Vagina (tissue), 2 donors: ENCODE results near the gene PARP4. TPM values are rescaled to one million over a fixed set of nuclear protein-coding genes. Genes with fewer than 3 reads are reported as not detected.
"Not testable (repeated sequence)": the region's sequence is repeated elsewhere in the genome, so short reads cannot be mapped to it uniquely, and the experiment has no call there.

Experiments used
- DNase-seq, 2 donors: peaks; one replicate each; pipeline ENCODE4 v3.0.0-alpha.2; 2017; ENCODE audit errors: extremely low spot score in 2 of 2
- H3K27ac ChIP-seq: fragments of 200-600 bp; sonication (generic); one replicate; pipeline ENCODE4 v1.5.1; 2019
- H3K27me3 ChIP-seq: fragments of 200-600 bp; sonication (generic); one replicate; pipeline ENCODE4 v1.5.1; 2019
- H3K36me3 ChIP-seq, 2 donors: fragments of 200-600 bp; sonication (generic); one replicate each; pipeline ENCODE4 v1.5.1; 2017 to 2019
- H3K4me1 ChIP-seq: fragments of 200-600 bp; sonication (generic); one replicate; pipeline ENCODE4 v1.5.1; 2019
- H3K4me3 ChIP-seq, 2 donors: fragments of 200-600 bp; sonication (generic); 1 replicate in 1 of 2; 2 replicates in 1 of 2; pipeline ENCODE4 v1.5.1; 2016 to 2019
- H3K9me3 ChIP-seq: fragments of 200-600 bp; sonication (generic); one replicate; pipeline ENCODE4 v1.5.1; 2019
- CTCF ChIP-seq, 3 experiments: fragments of 450-650 bp in 2 of 3; fragments of 200-600 bp in 1 of 3; sonication (generic) in 1 of 3; IDR thresholded peaks; one replicate each; pipeline ENCODE4 v1.5.1; 2017 to 2019; ENCODE audit warnings: antibody characterized with exemption in 3 of 3, mild to moderate bottlenecking in 2 of 3, moderate library complexity in 2 of 3
- POLR2A ChIP-seq, 2 donors: fragments of 450-650 bp; IDR thresholded peaks; one replicate each; pipeline ENCODE4 v1.6.1; 2017; ENCODE audit warnings: antibody characterized with exemption in 2 of 2, mild to moderate bottlenecking in 2 of 2, moderate library complexity in 2 of 2
- POLR2AphosphoS5 ChIP-seq, 2 donors: sonication (generic); formaldehyde crosslinking; IDR thresholded peaks; one replicate each; pipeline ENCODE4 v1.9.0; 2017; ENCODE audit warnings: antibody characterized with exemption in 2 of 2, mild to moderate bottlenecking in 2 of 2, low read depth in 1 of 2; ENCODE audit not compliant: insufficient read depth in 1 of 2
- intact Hi-C: fragments of 100-400 bp; cut with DNase I; formaldehyde crosslinking; loops from one replicate; pipeline ENCODE4 v1.15.1; 2023
- total RNA-seq: library from RNA; depleted of rRNA; stranded (reverse); fragments of >200 nt; gene quantifications from one replicate; pipeline ENCODE4 v1.2.3, GENCODE V29; 2016

PARP4 gene
- total RNA-seq: 47.4 TPM

- DNase-seq: no peak
- TF ChIP-seq CTCF (IDR thresholded peaks at IDR 0.05) (no peak), POLR2A (IDR thresholded peaks at IDR 0.05) (peak in 1 of 2 donors; percentile 49), POLR2AphosphoS5 (IDR thresholded peaks at IDR 0.05; ENCODE audit: insufficient read depth in 1 of 2, low read depth in 1 of 2) (peak; percentile 49 to 86)
These were observed at the start of gene PARP4 for GRCh38 chr13:24512197-24512907. TSS of gene PARP4 (minus strand) at chr13:24512778. CDS start at chr13:24503776, 9,002 bp downstream.

GRCh38 chr13:24560579-24561187 lies 48.1 kb upstream of the PARP4 start:
- H3K4me3 ChIP-seq, H3K27ac ChIP-seq, H3K9me3 ChIP-seq, DNase-seq, H3K4me1 ChIP-seq, H3K36me3 ChIP-seq, intact Hi-C loops, H3K27me3 ChIP-seq: not testable (repeated sequence)

More at GRCh38 chr13:24512197-24512907, at the start of gene PARP4:
- H3K27ac ChIP-seq: peak within 1 kb of the TSS; percentile 87
- H3K27me3 ChIP-seq: no peaks in the 10 kb centered on the region
- H3K36me3 ChIP-seq: no peaks in the 10 kb centered on the region
- H3K9me3 ChIP-seq: no peaks in the 10 kb centered on the region
- peak within 1 kb of the TSS; percentile 83 to 96 for H3K4me3 ChIP-seq
- intact Hi-C loops: no loop called here
- peaks cover 15% of the 10 kb centered on the region for H3K4me1 ChIP-seq

GRCh38 chr13:24559431-24560218 lies 47.0 kb upstream of the PARP4 start:
- H3K36me3 ChIP-seq, intact Hi-C loops, H3K27me3 ChIP-seq, H3K9me3 ChIP-seq, DNase-seq, H3K27ac ChIP-seq, H3K4me3 ChIP-seq, H3K4me1 ChIP-seq: not testable (repeated sequence)

- no peak for DNase-seq
- Histone ChIP-seq H3K36me3 (no peaks in the 10 kb centered on the region), H3K27ac (no peak overlapping the region), H3K9me3 (no peaks in the 10 kb centered on the region), H3K4me1 (no peaks in the 10 kb centered on the region), H3K4me3 (no peak overlapping the region), H3K27me3 (no peaks in the 10 kb centered on the region)
- intact Hi-C loops: no loop called here
- TF ChIP-seq POLR2A (IDR thresholded peaks at IDR 0.05): no peak
- no peak for TF ChIP-seq CTCF (IDR thresholded peaks at IDR 0.05)
- TF ChIP-seq POLR2AphosphoS5 (IDR thresholded peaks at IDR 0.05; ENCODE audit: insufficient read depth in 1 of 2, low read depth in 1 of 2): no peak
These were observed 44.5 kb upstream of the PARP4 start for GRCh38 chr13:24557081-24557480.

- DNase-seq, H3K36me3 ChIP-seq, H3K4me3 ChIP-seq, H3K27me3 ChIP-seq, H3K4me1 ChIP-seq, H3K9me3 ChIP-seq, H3K27ac ChIP-seq, intact Hi-C loops: not testable (repeated sequence)
These were observed 41.3 kb upstream of the PARP4 start for GRCh38 chr13:24553892-24554291.

- Histone ChIP-seq H3K4me3 (peak overlapping the region; percentile 32 to 42), H3K4me1 (peaks cover 14% of the 10 kb centered on the region)
- DNase-seq, H3K27me3 ChIP-seq, H3K27ac ChIP-seq, H3K36me3 ChIP-seq, H3K9me3 ChIP-seq, intact Hi-C loops: not testable (repeated sequence)
These were observed 29.1 kb upstream of the PARP4 start for GRCh38 chr13:24541476-24542352.
